Smooth muscle cell (in vitro differentiated cells): ENCODE measurements around the gene NEDD4L. TPM values are rescaled to one million over a fixed set of nuclear protein-coding genes. Genes with fewer than 3 reads are reported as not detected.

Experiments
- DNase-seq: peaks from one replicate; lab custom pipeline; 2025; ENCODE audit not compliant: unreplicated experiment; lab: John Stamatoyannopoulos, UW
- H2AFZ ChIP-seq: fragments of 200-600 bp; sonication (generic); 2 replicates; pipeline ENCODE4 v1.6.0; 2016; ENCODE audit warnings: antibody characterized with exemption, low read depth, mild to moderate bottlenecking
- H3F3A ChIP-seq: fragments of 200-600 bp; sonication (generic); 2 replicates; pipeline ENCODE4 v1.6.0; 2017; ENCODE audit warnings: antibody characterized with exemption, low read depth
- H3K27ac ChIP-seq: fragments of 200-600 bp; sonication (generic); 2 replicates; pipeline ENCODE4 v1.5.1; 2016; ENCODE audit warnings: low read depth, mild to moderate bottlenecking
- H3K27me3 ChIP-seq: fragments of 200-600 bp; sonication (generic); 2 replicates; pipeline ENCODE4 v1.6.1; 2016; ENCODE audit warnings: low read depth, mild to moderate bottlenecking
- H3K36me3 ChIP-seq: fragments of 200-600 bp; sonication (generic); 2 replicates; pipeline ENCODE4 v1.5.1; 2016; ENCODE audit warnings: low read depth
- H3K4me1 ChIP-seq: fragments of 200-600 bp; sonication (generic); 2 replicates; pipeline ENCODE4 v1.5.1; 2016; ENCODE audit warnings: low read depth
- H3K4me2 ChIP-seq: fragments of 200-600 bp; sonication (generic); 2 replicates; pipeline ENCODE4 v1.6.0; 2016; ENCODE audit warnings: mild to moderate bottlenecking
- H3K4me3 ChIP-seq: fragments of 200-600 bp; sonication (generic); 2 replicates; pipeline ENCODE4 v1.5.1; 2016; ENCODE audit warnings: mild to moderate bottlenecking
- H3K79me2 ChIP-seq: fragments of 200-600 bp; sonication (generic); 2 replicates; pipeline ENCODE4 v1.6.0; 2016; ENCODE audit warnings: low read depth, mild to moderate bottlenecking
- H3K9ac ChIP-seq: fragments of 200-600 bp; sonication (generic); 2 replicates; pipeline ENCODE4 v1.6.0; 2016; ENCODE audit warnings: low read depth
- H3K9me3 ChIP-seq: fragments of 200-600 bp; sonication (generic); replicated peaks from 2 replicates; pipeline ENCODE4 v1.5.1; 2016; ENCODE audit warnings: low read depth
- H4K20me1 ChIP-seq: fragments of 200-600 bp; sonication (generic); 2 replicates; pipeline ENCODE4 v1.6.0; 2016; ENCODE audit warnings: low read depth
- WGBS: methylation state at CpG from one replicate; pipeline ENCODE4 v1.1.7; 2016; ENCODE audit warnings: low lambda C conversion rate; 5-methylcytosine and 5-hydroxymethylcytosine counted together
- polyA plus RNA-seq: library from polyadenylated mRNA; unstranded; fragments of >200 nt; fragmentation: Nextera tagmentation; extraction: Ambion mirVana; gene quantifications from 2 replicates; pipeline ENCODE4 v1.2.1, GENCODE V29; 2016
- total RNA-seq: library from RNA; depleted of rRNA; stranded (reverse); fragments of >200 nt; gene quantifications from 2 replicates; pipeline ENCODE4 v1.2.3, GENCODE V29; 2014
- TF ChIP-seq, protein P1 (sequence below): fragments of 200-600 bp; sonication (generic); IDR thresholded peaks from 2 replicates; pipeline ENCODE4 v1.5.1; 2017; ENCODE audit warnings: borderline replicate concordance, mild to moderate bottlenecking, antibody characterized with exemption; ENCODE audit not compliant: insufficient read depth, poor library complexity, severe bottlenecking

NEDD4L gene
- total and polyA plus RNA-seq, 2 experiments from 2014 or later, result 8.7 to 41.3 TPM

- Histone ChIP-seq H3K36me3 (no peaks in the 10 kb centered on the region), H2AFZ (no peak overlapping the region), H3K9ac (no peak overlapping the region), H4K20me1 (no peaks in the 10 kb centered on the region), H3F3A (no peaks in the 10 kb centered on the region), H3K9me3 (no peaks in the 10 kb centered on the region), H3K79me2 (no peaks in the 10 kb centered on the region), H3K27me3 (no peaks in the 10 kb centered on the region), H3K27ac (no peak overlapping the region), H3K4me1 (no peaks in the 10 kb centered on the region), H3K4me3 (no peak overlapping the region), H3K4me2 (no peak overlapping the region)
- DNase-seq, result no peak
- 96% methylated on average over 12 of the region's 12 CpGs for WGBS
- TF ChIP-seq, protein P1, sequence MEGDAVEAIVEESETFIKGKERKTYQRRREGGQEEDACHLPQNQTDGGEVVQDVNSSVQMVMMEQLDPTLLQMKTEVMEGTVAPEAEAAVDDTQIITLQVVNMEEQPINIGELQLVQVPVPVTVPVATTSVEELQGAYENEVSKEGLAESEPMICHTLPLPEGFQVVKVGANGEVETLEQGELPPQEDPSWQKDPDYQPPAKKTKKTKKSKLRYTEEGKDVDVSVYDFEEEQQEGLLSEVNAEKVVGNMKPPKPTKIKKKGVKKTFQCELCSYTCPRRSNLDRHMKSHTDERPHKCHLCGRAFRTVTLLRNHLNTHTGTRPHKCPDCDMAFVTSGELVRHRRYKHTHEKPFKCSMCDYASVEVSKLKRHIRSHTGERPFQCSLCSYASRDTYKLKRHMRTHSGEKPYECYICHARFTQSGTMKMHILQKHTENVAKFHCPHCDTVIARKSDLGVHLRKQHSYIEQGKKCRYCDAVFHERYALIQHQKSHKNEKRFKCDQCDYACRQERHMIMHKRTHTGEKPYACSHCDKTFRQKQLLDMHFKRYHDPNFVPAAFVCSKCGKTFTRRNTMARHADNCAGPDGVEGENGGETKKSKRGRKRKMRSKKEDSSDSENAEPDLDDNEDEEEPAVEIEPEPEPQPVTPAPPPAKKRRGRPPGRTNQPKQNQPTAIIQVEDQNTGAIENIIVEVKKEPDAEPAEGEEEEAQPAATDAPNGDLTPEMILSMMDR, result no peak
Observed at GRCh38 chr18:58381676-58382411, 337.8 kb downstream of the NEDD4L start.

DNA sequence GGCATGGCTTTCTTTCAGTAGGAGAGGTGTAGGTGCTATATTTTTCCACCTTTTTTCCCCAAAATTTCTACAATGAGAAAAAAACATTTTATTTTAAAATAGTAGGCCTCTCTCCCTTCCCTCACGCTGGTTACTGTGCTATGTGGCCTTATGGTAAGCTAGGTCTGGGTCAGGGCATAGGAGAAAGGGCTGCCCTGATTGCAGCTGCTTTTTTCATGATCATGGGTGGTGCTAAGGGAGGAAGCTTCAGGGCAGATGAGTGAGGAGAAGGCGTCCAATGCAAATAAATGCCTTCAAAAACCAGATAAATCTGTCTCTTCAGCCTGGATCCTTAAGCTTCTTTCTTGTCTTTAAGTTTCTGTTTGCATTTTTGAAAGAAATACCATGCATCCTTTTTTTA lies 338.4 kb downstream of the NEDD4L start:
- Histone ChIP-seq H3K4me1 (no peaks in the 10 kb centered on the region), H3K36me3 (no peaks in the 10 kb centered on the region), H3K4me2 (no peak overlapping the region), H4K20me1 (no peaks in the 10 kb centered on the region), H3K27ac (no peak overlapping the region), H3K9ac (no peak overlapping the region), H3K27me3 (no peaks in the 10 kb centered on the region), H3F3A (no peaks in the 10 kb centered on the region), H3K79me2 (no peaks in the 10 kb centered on the region), H3K9me3 (no peaks in the 10 kb centered on the region), H3K4me3 (no peak overlapping the region), H2AFZ (no peak overlapping the region)
- 89% methylated on average over 2 of the region's 2 CpGs for WGBS
- DNase-seq, result no peak
- TF ChIP-seq, protein P1, result no peak

DNA sequence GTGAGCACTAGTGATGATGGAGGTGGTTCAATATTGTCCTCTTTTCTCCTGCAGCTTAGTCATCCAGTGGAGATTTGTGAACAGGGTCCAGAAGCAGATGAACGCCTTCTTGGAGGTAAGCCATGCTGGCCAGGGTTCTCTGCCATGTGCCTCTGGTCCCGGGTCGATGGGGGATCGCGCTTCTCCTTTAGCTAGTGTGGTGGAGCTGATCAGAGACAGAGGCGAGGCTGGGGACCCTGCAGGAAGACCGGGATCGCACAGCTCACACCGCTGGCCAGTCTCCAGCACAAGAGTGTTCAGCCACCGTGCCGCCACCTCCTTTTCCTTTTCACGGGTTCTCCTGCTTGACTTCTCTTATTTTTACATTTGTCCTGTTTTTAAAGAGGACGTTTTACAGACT lies 341.4 kb downstream of the NEDD4L start:
- Histone ChIP-seq H3K4me2 (no peak overlapping the region), H3K9ac (no peak overlapping the region), H3K4me1 (no peaks in the 10 kb centered on the region), H4K20me1 (no peaks in the 10 kb centered on the region), H3K79me2 (no peaks in the 10 kb centered on the region), H2AFZ (no peak overlapping the region), H3K4me3 (no peak overlapping the region), H3K27ac (no peak overlapping the region), H3K36me3 (no peaks in the 10 kb centered on the region), H3K9me3 (no peaks in the 10 kb centered on the region), H3F3A (peaks cover 8% of the 10 kb centered on the region), H3K27me3 (no peaks in the 10 kb centered on the region)
- no peak for DNase-seq
- TF ChIP-seq, protein P1, result no peak
- 96% methylated on average over 13 of the region's 13 CpGs for WGBS

- no peak for DNase-seq
- Histone ChIP-seq H3K36me3 (no peaks in the 10 kb centered on the region), H3F3A (peaks cover 11% of the 10 kb centered on the region)
Observed at GRCh38 chr18:58386780-58387179, 342.8 kb downstream of the NEDD4L start.

More at GRCh38 chr18:58386780-58387179, 342.8 kb downstream of the NEDD4L start:
- Histone ChIP-seq H3K9ac (no peak overlapping the region), H3K27ac (no peak overlapping the region), H3K27me3 (no peaks in the 10 kb centered on the region), H2AFZ (no peak overlapping the region), H3K79me2 (no peaks in the 10 kb centered on the region), H3K4me3 (no peak overlapping the region), H4K20me1 (no peaks in the 10 kb centered on the region), H3K4me1 (peaks cover 2% of the 10 kb centered on the region), H3K9me3 (no peaks in the 10 kb centered on the region), H3K4me2 (no peak overlapping the region)
- TF ChIP-seq, protein P1, result no peak
- WGBS, result 97% methylated on average over 14 of the region's 14 CpGs
